GM18502 (cell line): ENCODE results near the gene ATL1.
A peak's percentile ranks its signal among the peaks of the same experiment; 100 is the strongest.
"Not testable (repeated sequence)": the region's sequence is repeated elsewhere in the genome, so short reads cannot be mapped to it uniquely, and the experiment has no call there.

Source experiments
- ATAC-seq: cut with Tn5 transposase; IDR thresholded peaks from one replicate; pipeline ENCODE4 v1.9.1; 2021; ENCODE audit warnings: mild to moderate bottlenecking; ENCODE audit not compliant: unreplicated experiment, poor library complexity

ATL1 gene

GRCh38 chr14:50533806-50534205 is 26.1 kb upstream of the ATL1 start:
- no peak for ATAC-seq

- no peak for ATAC-seq
Observed at GRCh38 chr14:50534416-50534815, 25.5 kb upstream of the ATL1 start.

- no peak for ATAC-seq
Observed at GRCh38 chr14:50534997-50535396, 24.9 kb upstream of the ATL1 start.

DNA sequence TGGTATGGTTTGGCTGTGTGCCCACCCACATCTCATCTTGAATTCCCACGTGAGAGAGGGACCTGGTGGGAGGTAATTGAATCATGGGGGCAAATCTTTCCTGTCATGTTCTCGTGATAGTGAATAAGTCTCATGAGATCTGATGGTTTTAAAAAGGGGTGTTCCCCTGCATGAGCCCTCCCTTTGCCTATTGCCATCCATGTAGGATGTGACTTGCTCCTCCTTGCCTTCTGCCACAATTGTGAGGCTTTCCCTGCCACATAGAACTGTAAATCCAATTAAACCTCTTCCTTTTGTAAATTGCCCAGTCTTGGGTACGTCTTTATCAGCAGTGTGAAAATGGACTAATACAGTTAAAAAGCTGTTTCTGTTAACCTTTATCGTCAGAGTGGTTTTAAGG is 21.9 kb upstream of the ATL1 start:
- ATAC-seq: not testable (repeated sequence)

DNA sequence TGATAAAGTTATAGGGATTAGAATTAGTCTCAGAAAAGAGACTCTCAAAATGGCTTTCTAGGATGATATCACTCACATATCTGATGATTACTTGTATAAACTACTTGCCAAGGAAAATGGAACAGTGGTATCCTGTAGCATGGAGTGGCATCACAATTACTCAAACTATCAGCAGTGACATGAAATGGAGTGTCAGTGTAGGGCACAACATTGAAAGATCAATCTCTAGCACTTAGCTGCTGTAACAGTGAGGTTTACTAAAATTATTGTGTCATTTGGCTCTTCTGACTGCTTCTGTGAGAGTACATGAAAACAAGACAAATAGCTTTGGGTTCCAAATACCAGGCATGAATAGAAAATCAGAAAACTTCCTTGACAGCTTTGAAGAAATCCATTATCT is 20.9 kb upstream of the ATL1 start:
- no peak for ATAC-seq

DNA sequence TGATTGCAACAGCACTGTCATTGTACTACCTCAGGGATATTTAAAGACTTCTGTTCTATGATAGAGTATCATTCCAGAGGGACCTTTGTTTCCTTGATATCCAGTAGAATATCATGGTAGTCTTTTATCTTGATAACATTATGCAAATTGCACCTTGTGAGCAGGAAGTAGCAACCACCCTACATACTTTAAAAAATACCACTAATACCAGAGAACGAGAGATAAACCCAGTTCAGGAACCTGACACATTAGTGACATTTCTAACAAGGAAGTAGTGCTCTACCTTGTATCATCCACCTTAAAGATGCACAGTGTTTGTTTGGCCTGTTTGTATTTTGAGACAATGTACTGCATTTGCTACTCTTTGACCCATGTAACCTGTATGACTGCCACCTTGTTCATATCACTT is 18.8 kb upstream of the ATL1 start:
- no peak for ATAC-seq

DNA sequence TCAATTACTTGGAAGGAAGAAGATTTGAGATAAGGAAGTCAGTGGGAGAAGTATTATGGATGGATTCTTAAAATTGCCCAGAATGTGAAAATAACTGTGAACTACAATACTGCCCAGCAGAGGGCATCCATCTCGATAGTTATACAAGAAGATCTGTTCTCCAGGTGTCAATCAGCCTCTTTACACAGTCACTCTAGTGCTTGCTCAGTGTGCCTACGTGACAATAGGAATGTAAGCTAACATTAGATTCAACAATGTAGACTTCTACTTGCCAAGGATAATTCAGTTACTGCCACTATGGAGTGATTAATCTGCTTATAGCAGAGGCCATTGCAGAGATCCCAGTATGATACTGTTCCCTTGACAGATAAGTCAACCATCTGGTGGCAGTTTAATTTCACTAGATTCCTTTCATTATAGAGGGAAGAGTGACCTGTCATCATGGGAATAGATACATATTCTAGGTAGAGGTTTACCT is 17.0 kb upstream of the ATL1 start:
- peak; percentile 68 for ATAC-seq

DNA sequence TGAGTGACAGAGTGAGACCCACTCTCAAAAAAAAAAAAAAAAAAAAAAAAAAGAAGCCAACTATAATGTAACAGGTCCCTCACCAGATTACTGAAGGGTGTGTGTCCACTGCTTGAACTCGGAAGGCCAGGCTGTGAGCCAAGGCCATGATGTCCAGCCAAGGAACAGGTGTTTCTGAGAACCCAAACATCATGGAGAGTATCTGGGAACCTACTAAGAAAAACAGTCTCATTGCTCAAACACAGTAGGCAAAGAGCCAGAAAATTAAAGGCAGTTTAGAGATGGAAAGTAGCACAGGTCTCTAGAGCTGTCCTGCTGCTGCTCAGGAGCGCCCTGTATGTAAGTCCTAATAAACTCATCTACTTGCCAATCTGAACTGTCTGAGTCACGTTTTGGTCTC is 15.0 kb upstream of the ATL1 start:
- no peak for ATAC-seq

GRCh38 chr14:50545618-50546017 is 14.3 kb upstream of the ATL1 start:
- ATAC-seq: no peak

- no peak for ATAC-seq
Observed at GRCh38 chr14:50550294-50550693, 9.7 kb upstream of the ATL1 start.

GRCh38 chr14:50551877-50552276 is 8.1 kb upstream of the ATL1 start:
- no peak for ATAC-seq

DNA sequence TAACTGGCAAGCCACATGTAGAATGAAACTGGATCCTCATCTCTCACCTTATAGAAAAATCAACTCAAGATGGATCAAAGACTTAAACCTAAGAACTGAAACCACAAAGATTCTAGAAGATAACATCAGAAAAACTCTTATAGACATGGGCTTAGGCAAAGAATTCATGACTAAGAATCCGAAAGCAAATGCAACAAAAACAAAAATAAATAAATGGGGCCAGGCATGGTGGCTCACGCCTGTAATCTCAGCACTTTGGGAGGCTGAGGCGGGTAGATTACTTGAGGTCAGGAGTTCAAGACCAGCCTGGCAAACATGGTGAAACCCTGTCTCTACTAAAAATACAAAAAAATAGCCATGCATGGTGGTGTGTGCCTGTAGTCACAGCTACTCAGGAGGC is 7.1 kb upstream of the ATL1 start:
- ATAC-seq: not testable (repeated sequence)

DNA sequence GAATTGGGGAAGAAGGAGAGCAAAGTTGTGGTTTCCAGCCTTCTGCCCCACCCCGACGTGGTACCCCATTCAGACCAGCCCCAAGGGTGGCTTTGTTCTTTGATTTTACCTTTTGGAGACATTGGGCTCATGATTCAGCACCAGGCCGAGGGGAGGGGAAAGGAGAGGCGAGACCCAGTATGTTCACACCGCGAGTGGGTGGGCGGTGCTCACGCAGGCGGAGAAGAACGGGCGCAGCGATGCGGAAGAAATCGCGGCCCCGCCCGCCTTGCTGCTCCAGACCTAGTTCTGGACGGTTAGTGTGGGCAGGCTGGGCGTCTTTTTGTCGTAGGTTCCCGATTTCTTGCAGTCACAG is 963 bp downstream of the ATL1 start:
- ATAC-seq: peak; percentile 20

GRCh38 chr14:50562841-50563240 is 2.9 kb downstream of the ATL1 start:
- no peak for ATAC-seq

DNA sequence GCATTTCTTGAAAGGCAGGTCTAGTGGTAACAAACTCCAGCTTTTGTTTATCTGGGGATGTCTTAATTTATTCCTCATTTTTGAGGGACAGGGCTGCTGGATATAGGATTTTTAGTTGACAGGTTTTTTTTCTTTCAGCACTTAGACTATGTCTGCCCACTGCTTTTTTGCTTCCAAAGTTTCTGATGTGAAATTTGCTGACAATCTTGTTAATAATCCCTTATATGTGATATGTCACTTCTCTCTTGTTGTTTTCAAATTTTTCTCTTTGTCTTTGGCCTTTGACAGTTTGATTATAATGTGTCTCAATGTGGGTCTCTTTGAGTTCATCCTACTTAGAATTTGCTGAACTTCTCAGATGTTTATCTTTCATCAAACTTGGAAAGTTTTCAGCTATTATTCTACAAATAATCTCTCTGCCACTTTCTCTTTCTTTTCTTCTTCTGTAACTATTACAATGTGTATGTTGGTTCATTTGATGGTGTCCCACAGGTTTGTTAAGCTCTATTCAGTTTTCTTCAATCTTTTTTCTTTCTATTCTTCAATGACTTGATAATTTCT is 9.8 kb downstream of the ATL1 start:
- no peak for ATAC-seq

- no peak for ATAC-seq
Observed at GRCh38 chr14:50573862-50574261, 13.9 kb downstream of the ATL1 start.

DNA sequence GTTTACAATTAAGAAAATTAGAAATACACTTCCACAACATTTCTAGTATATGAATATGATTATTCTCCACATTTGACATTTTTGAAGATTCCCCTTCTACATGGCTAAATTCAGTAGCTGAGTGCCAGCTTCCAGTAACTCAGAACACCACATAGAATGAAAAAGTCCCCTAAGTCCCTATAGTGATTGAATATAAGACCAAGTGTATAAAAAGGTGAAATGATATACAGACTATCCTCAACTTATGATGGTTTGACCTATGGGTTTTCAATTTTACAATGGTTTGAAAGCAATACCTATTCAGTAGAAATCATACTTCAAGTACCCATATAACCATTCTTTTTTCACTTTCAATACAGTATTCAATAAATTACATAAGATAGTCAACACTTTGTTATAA is 15.8 kb downstream of the ATL1 start:
- no peak for ATAC-seq

DNA sequence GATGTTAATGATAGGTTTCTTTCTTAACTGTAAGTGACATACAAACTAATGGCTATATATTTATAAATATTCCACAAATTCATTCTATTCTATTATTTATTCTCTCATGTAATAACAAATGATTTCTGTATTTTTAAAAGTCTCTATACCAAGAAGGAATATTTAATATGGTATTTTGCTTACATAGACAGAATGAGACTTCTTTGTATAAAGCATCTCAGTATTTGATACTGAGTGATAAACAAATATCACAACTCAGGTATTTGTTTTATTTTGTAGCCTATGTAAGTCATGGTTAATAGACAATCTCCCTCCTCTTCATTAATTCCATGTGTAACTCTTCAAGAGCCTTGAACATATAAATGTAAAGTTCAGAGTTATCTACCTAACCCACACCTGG is 18.0 kb downstream of the ATL1 start:
- no peak for ATAC-seq

DNA sequence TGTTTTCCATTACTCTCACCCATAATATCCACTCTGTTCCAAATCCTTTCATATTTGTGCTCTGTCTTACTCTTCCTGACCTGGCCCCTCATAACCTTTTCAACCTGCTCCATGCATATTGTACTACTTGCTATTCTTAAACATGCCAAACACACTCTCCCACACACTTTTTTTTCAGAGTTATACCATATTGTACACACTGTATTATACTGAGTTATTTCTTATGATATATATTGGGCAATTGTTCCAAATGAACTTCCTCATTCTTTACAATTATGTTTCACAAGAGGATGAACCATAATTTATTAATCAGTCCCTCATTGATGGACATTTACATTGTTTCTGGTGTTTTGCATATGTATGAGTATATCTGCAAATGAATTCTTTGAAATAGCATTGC is 18.5 kb downstream of the ATL1 start:
- ATAC-seq: no peak

- ATAC-seq: no peak
Observed at GRCh38 chr14:50590464-50590863, 30.5 kb downstream of the ATL1 start.

- no peak for ATAC-seq
Observed at GRCh38 chr14:50594577-50595316, 34.8 kb downstream of the ATL1 start.

- ATAC-seq: no peak
Observed at GRCh38 chr14:50598765-50599164, 38.8 kb downstream of the ATL1 start.
